Endothelial cell (in vitro differentiated cells): ENCODE data around the gene KNDC1. TPM values are rescaled to one million over a fixed set of nuclear protein-coding genes. Genes with fewer than 3 reads are reported as not detected.

Experiments used
- DNase-seq: peaks from one replicate; pipeline ENCODE4 v3.0.0; 2021; ENCODE audit warnings: low spot score
- H3K27ac Mint-ChIP-seq: one replicate; pipeline ENCODE4 v1.8.0; 2021; ENCODE audit warnings: mixed read lengths, inconsistent platforms; ENCODE audit not compliant: unreplicated experiment
- H3K27me3 Mint-ChIP-seq: one replicate; pipeline ENCODE4 v1.8.0; 2021; ENCODE audit warnings: mild to moderate bottlenecking, moderate library complexity, mixed read lengths, inconsistent platforms; ENCODE audit not compliant: unreplicated experiment
- H3K36me3 Mint-ChIP-seq: one replicate; pipeline ENCODE4 v1.8.0; 2021; ENCODE audit warnings: mild to moderate bottlenecking, low read depth, mixed read lengths, inconsistent platforms; ENCODE audit not compliant: unreplicated experiment
- H3K4me1 Mint-ChIP-seq: one replicate; pipeline ENCODE4 v1.8.0; 2021; ENCODE audit warnings: mild to moderate bottlenecking, mixed read lengths, inconsistent platforms; ENCODE audit not compliant: unreplicated experiment
- H3K4me3 Mint-ChIP-seq: one replicate; pipeline ENCODE4 v1.8.0; 2021; ENCODE audit warnings: mild to moderate bottlenecking, mixed read lengths, inconsistent platforms; ENCODE audit not compliant: unreplicated experiment
- H3K9me3 Mint-ChIP-seq: one replicate; pipeline ENCODE4 v1.8.0; 2021; ENCODE audit warnings: mixed read lengths, inconsistent platforms; ENCODE audit not compliant: unreplicated experiment
- CTCF ChIP-seq: fragments of 200-600 bp; sonication (generic); IDR thresholded peaks from one replicate; pipeline ENCODE4 v1.5.0; 2021; ENCODE audit warnings: antibody characterized with exemption; ENCODE audit not compliant: unreplicated experiment
- total RNA-seq: library from RNA; stranded (reverse); fragmentation: NEBNext Ultra II Directional; extraction: Animal tissue kit (Norgen Biotek cat#: 25700); gene quantifications from one replicate; pipeline ENCODE4 v1.2.1, GENCODE V29; 2021; ENCODE audit not compliant: unreplicated experiment

The KNDC1 gene
- total RNA-seq, 1 donor from 2014 or later: 1.3 TPM

- no peak for DNase-seq
- TF ChIP-seq CTCF: no peak
- H3K9me3 Mint-ChIP-seq: no peaks in the 10 kb centered on the region
- H3K4me3 Mint-ChIP-seq: no peak overlapping the region
- H3K27ac Mint-ChIP-seq: no peak overlapping the region
- H3K4me1 Mint-ChIP-seq: no peaks in the 10 kb centered on the region
- H3K27me3 Mint-ChIP-seq: peaks cover 18% of the 10 kb centered on the region
- no peaks in the 10 kb centered on the region for H3K36me3 Mint-ChIP-seq
Observed at GRCh38 chr10:133249094-133249780, 89.2 kb downstream of the KNDC1 start.

GRCh38 chr10:133249975-133250754 lies 90.1 kb downstream of the KNDC1 start:
- no peak overlapping the region for H3K27ac Mint-ChIP-seq
- no peak overlapping the region for H3K4me3 Mint-ChIP-seq
- no peaks in the 10 kb centered on the region for H3K4me1 Mint-ChIP-seq
- H3K9me3 Mint-ChIP-seq: no peaks in the 10 kb centered on the region
- TF ChIP-seq CTCF: no peak
- peaks cover 17% of the 10 kb centered on the region for H3K27me3 Mint-ChIP-seq
- DNase-seq: no peak
- H3K36me3 Mint-ChIP-seq: no peaks in the 10 kb centered on the region

GRCh38 chr10:133251388-133252222 lies 91.6 kb downstream of the KNDC1 start:
- Mint-ChIP-seq H3K9me3 (no peaks in the 10 kb centered on the region), H3K27ac (no peak overlapping the region), H3K4me1 (no peaks in the 10 kb centered on the region), H3K36me3 (no peaks in the 10 kb centered on the region), H3K4me3 (no peak overlapping the region), H3K27me3 (peaks cover 17% of the 10 kb centered on the region)
- no peak for TF ChIP-seq CTCF
- DNase-seq: no peak

- no peak overlapping the region for H3K27ac Mint-ChIP-seq
- TF ChIP-seq CTCF: no peak
- no peak overlapping the region for H3K4me3 Mint-ChIP-seq
- H3K36me3 Mint-ChIP-seq: no peaks in the 10 kb centered on the region
- no peaks in the 10 kb centered on the region for H3K4me1 Mint-ChIP-seq
- H3K27me3 Mint-ChIP-seq: peaks cover 15% of the 10 kb centered on the region
- no peaks in the 10 kb centered on the region for H3K9me3 Mint-ChIP-seq
- no peak for DNase-seq
Observed at GRCh38 chr10:133252223-133252552, 92.2 kb downstream of the KNDC1 start.
